H9 (cell line): ENCODE measurements around the gene TEAD2. TPM values are rescaled to one million over a fixed set of nuclear protein-coding genes. Genes with fewer than 3 reads are reported as not detected.

Experiments used
- DNase-seq: peaks from one replicate; pipeline ENCODE4 v3.0.0-alpha.2; 2017
- H2AFZ ChIP-seq: one replicate; pipeline ENCODE4 v1.6.1; 2013; ENCODE audit warnings: mild to moderate bottlenecking, low read length, control low read depth, moderate library complexity
- H2AK5ac ChIP-seq: 2 replicates; pipeline ENCODE4 v1.6.1; 2013; ENCODE audit warnings: low read length, control low read depth, mixed read lengths; ENCODE audit not compliant: insufficient read length
- H2BK120ac ChIP-seq: one replicate; pipeline ENCODE4 v1.6.1; 2013; ENCODE audit warnings: low read depth, mild to moderate bottlenecking, low read length, control low read depth, inconsistent platforms; ENCODE audit not compliant: poor library complexity, severe bottlenecking
- H2BK12ac ChIP-seq: 2 replicates; pipeline ENCODE4 v1.6.1; 2013; ENCODE audit warnings: low read length, control low read depth, mixed read lengths, low read depth; ENCODE audit not compliant: insufficient read length
- H2BK15ac ChIP-seq: 2 replicates; pipeline ENCODE4 v1.6.1; 2013; ENCODE audit warnings: low read depth, low read length, control low read depth
- H2BK20ac ChIP-seq: one replicate; pipeline ENCODE4 v1.6.1; 2013; ENCODE audit warnings: low read depth, mild to moderate bottlenecking, low read length, control low read depth, inconsistent platforms; ENCODE audit not compliant: poor library complexity, severe bottlenecking
- H2BK5ac ChIP-seq: 2 replicates; pipeline ENCODE4 v1.6.1; 2013; ENCODE audit warnings: low read length, control low read depth, mixed read lengths; ENCODE audit not compliant: insufficient read length
- H3K14ac ChIP-seq: 2 replicates; pipeline ENCODE4 v1.6.1; 2013; ENCODE audit warnings: low read length, control low read depth; ENCODE audit not compliant: insufficient read depth
- H3K18ac ChIP-seq: 2 replicates; pipeline ENCODE4 v1.6.1; 2013; ENCODE audit warnings: low read depth, mild to moderate bottlenecking, mixed read lengths, low read length, control low read depth; ENCODE audit not compliant: insufficient read length
- H3K23ac ChIP-seq: 2 replicates; pipeline ENCODE4 v1.6.1; 2013; ENCODE audit warnings: low read length, control low read depth, mixed read lengths, low read depth; ENCODE audit not compliant: insufficient read length
- H3K23me2 ChIP-seq: 2 replicates; pipeline ENCODE4 v1.6.1; 2013; ENCODE audit warnings: low read depth, mild to moderate bottlenecking, mixed read lengths, low read length, control low read depth; ENCODE audit not compliant: insufficient read length, poor library complexity, severe bottlenecking
- H3K27ac ChIP-seq: 2 replicates; pipeline ENCODE4 v1.5.1; 2013; ENCODE audit warnings: low read length, control low read depth, mixed read lengths, low read depth; ENCODE audit not compliant: insufficient read length
- H3K27me3 ChIP-seq: 2 replicates; pipeline ENCODE4 v1.6.1; 2013; ENCODE audit warnings: low read length, control low read depth, inconsistent platforms; ENCODE audit not compliant: insufficient read depth
- H3K4ac ChIP-seq: 2 replicates; pipeline ENCODE4 v1.6.1; 2013; ENCODE audit warnings: low read depth, mild to moderate bottlenecking, control low read depth, inconsistent platforms, low read length, moderate library complexity
- H3K4me1 ChIP-seq: 2 replicates; pipeline ENCODE4 v1.6.1; 2013; ENCODE audit warnings: low read length, control low read depth, inconsistent platforms; ENCODE audit not compliant: insufficient read depth
- H3K4me2 ChIP-seq: 2 replicates; pipeline ENCODE4 v1.6.1; 2013; ENCODE audit warnings: low read length, control low read depth, mixed read lengths; ENCODE audit not compliant: insufficient read length, insufficient read depth
- H3K56ac ChIP-seq: 2 replicates; pipeline ENCODE4 v1.6.1; 2013; ENCODE audit warnings: low read depth, mild to moderate bottlenecking, mixed read lengths, low read length, control low read depth; ENCODE audit not compliant: insufficient read length
- H3K79me1 ChIP-seq: 2 replicates; pipeline ENCODE4 v1.6.1; 2013; ENCODE audit warnings: low read depth, mild to moderate bottlenecking, moderate library complexity, low read length, control low read depth, inconsistent platforms; ENCODE audit not compliant: insufficient read depth, poor library complexity, severe bottlenecking
- H3K79me2 ChIP-seq: 2 replicates; pipeline ENCODE4 v1.6.1; 2013; ENCODE audit warnings: low read length, control low read depth, inconsistent platforms; ENCODE audit not compliant: insufficient read depth
- H3K9ac ChIP-seq: 2 replicates; pipeline ENCODE4 v1.6.1; 2013; ENCODE audit warnings: low read length, control low read depth, mixed read lengths; ENCODE audit not compliant: insufficient read length; ENCODE audit errors: extremely low read depth
- H3K9me3 ChIP-seq: one replicate; pipeline ENCODE4 v1.6.1; 2013; ENCODE audit warnings: low read depth, low read length, inconsistent platforms; ENCODE audit not compliant: control insufficient read depth
- H3T11ph ChIP-seq: one replicate; pipeline ENCODE4 v1.6.1; 2013; ENCODE audit warnings: mild to moderate bottlenecking, low read length, control low read depth, inconsistent platforms
- H4K20me1 ChIP-seq: one replicate; pipeline ENCODE4 v1.6.1; 2013; ENCODE audit not compliant: control insufficient read depth, insufficient read length, insufficient read depth
- H4K5ac ChIP-seq: 2 replicates; pipeline ENCODE4 v1.6.1; 2013; ENCODE audit warnings: low read depth, mild to moderate bottlenecking, mixed read lengths, low read length, control low read depth; ENCODE audit not compliant: insufficient read length
- H4K8ac ChIP-seq: replicated peaks from 2 replicates; pipeline ENCODE4 v1.6.1; 2013; ENCODE audit warnings: low read length, control low read depth, mixed read lengths, low read depth; ENCODE audit not compliant: insufficient read length
- H4K91ac ChIP-seq: 2 replicates; pipeline ENCODE4 v1.6.1; 2013; ENCODE audit warnings: low read depth, mild to moderate bottlenecking, moderate library complexity, mixed read lengths, low read length, control low read depth; ENCODE audit not compliant: insufficient read length
- H3K27ac Mint-ChIP-seq, 3 experiments: 2 replicates in 2 of 3; 3 replicates in 1 of 3; pipeline ENCODE4 v1.8.0; 2020 to 2021; ENCODE audit warnings: mixed read lengths in 3 of 3, mild to moderate bottlenecking in 1 of 3, moderate library complexity in 1 of 3
- H3K27me3 Mint-ChIP-seq: 2 replicates; pipeline ENCODE4 v1.8.0; 2021; ENCODE audit warnings: low read depth, mild to moderate bottlenecking, moderate library complexity, mixed read lengths
- H3K36me3 Mint-ChIP-seq, 3 experiments: 2 replicates in 2 of 3; 3 replicates in 1 of 3; pipeline ENCODE4 v1.8.0; 2020 to 2021; ENCODE audit warnings: low read depth in 3 of 3, mixed read lengths in 3 of 3; ENCODE audit not compliant: insufficient read depth in 1 of 3
- H3K4me1 Mint-ChIP-seq, 2 experiments: 2 replicates each; pipeline ENCODE4 v1.8.0; 2020; ENCODE audit warnings: mixed read lengths in 2 of 2
- H3K4me3 Mint-ChIP-seq, 2 experiments: 2 replicates in 1 of 2; 3 replicates in 1 of 2; pipeline ENCODE4 v1.8.0; 2020 to 2021; ENCODE audit warnings: mild to moderate bottlenecking in 2 of 2, mixed read lengths in 2 of 2, moderate library complexity in 1 of 2
- H3K9me3 Mint-ChIP-seq, 2 experiments: 2 replicates in 1 of 2; 3 replicates in 1 of 2; pipeline ENCODE4 v1.8.0; 2020; ENCODE audit warnings: mild to moderate bottlenecking in 2 of 2, mixed read lengths in 2 of 2, moderate library complexity in 1 of 2
- WGBS: extraction: QIAGEN DNeasy Blood & Tissue Kit; methylation state at CpG from one replicate; pipeline ENCODE4 v1.1.7; 2013; ENCODE audit warnings: missing lambda C conversion rate, low lambda C conversion rate, mixed read lengths; ENCODE audit not compliant: insufficient read length; ENCODE audit errors: extremely low coverage; 5-methylcytosine and 5-hydroxymethylcytosine counted together
- total RNA-seq: library from RNA; stranded (reverse); gene quantifications from 2 replicates; pipeline ENCODE4 v1.2.1, GENCODE V29; 2021
- TF ChIP-seq, protein P1 (sequence below): fragments of 200-600 bp; sonication (generic); conservative IDR thresholded peaks from 3 replicates; pipeline ENCODE4 v1.8.0; 2021; ENCODE audit warnings: antibody characterized with exemption, mild to moderate bottlenecking

Gene TEAD2
- total RNA-seq, 1 experiment from 2014 or later, result 126 TPM

DNA sequence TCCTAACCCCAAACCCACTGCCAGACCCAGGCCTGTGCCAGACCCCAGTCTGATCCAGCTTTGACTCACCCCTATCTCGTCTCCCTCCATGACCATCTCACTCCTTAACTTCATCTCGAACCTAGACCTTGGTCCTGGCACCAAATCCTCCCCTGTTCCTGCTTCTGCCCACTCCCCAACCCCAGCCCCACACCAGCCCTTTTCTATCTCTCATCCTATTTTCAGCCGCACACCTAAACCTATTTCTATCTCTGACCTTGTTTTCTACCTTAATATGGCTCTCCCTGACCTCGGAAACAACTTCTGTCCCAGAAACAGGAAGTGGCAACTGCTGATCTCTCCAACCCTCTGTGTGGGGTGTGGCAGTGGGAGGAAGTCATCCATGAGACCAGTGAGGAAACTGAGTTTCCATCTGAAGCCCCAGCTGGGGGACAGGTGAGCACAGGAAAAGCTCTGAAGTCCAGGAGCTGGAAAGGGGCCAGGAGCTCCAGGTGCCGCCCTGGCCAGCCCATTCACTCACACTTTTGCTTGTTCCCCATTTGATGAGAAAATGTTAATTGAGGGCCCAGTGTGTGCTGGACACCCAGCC is 47.3 kb upstream of the TEAD2 start:
- no CpG with 5 or more reads among the region's 5 CpGs for WGBS
- Histone ChIP-seq H3K4me1 (peaks cover 3% of the 10 kb centered on the region; the same call in 1 of the 2 replicates), H3K56ac (no peak overlapping the region), H3K23me2 (no peaks in the 10 kb centered on the region), H4K5ac (no peak overlapping the region), H4K8ac (no peak overlapping the region), H3K18ac (peak overlapping the region; percentile 14), H2AK5ac (no peak overlapping the region), H2BK15ac (no peak overlapping the region), H2AFZ (no peak overlapping the region), H3K79me2 (no peaks in the 10 kb centered on the region), H3T11ph (no peak overlapping the region), H4K20me1 (no peaks in the 10 kb centered on the region), H3K4me2 (no peak overlapping the region), H3K27ac (no peak overlapping the region), H3K9me3 (no peaks in the 10 kb centered on the region), H3K4ac (no peak overlapping the region), H2BK12ac (no peak overlapping the region), H3K9ac (no peak overlapping the region), H2BK5ac (no peak overlapping the region), H3K14ac (no peak overlapping the region), H2BK20ac (no peak overlapping the region), H3K27me3 (no peaks in the 10 kb centered on the region), H4K91ac (no peak overlapping the region), H3K23ac (no peak overlapping the region), H2BK120ac (no peak overlapping the region), H3K79me1 (no peaks in the 10 kb centered on the region)
- H3K9me3 Mint-ChIP-seq, result no peaks in the 10 kb centered on the region
- TF ChIP-seq, protein P1, sequence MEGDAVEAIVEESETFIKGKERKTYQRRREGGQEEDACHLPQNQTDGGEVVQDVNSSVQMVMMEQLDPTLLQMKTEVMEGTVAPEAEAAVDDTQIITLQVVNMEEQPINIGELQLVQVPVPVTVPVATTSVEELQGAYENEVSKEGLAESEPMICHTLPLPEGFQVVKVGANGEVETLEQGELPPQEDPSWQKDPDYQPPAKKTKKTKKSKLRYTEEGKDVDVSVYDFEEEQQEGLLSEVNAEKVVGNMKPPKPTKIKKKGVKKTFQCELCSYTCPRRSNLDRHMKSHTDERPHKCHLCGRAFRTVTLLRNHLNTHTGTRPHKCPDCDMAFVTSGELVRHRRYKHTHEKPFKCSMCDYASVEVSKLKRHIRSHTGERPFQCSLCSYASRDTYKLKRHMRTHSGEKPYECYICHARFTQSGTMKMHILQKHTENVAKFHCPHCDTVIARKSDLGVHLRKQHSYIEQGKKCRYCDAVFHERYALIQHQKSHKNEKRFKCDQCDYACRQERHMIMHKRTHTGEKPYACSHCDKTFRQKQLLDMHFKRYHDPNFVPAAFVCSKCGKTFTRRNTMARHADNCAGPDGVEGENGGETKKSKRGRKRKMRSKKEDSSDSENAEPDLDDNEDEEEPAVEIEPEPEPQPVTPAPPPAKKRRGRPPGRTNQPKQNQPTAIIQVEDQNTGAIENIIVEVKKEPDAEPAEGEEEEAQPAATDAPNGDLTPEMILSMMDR, result no peak
- H3K27me3 Mint-ChIP-seq, result peaks cover 11% of the 10 kb centered on the region
- H3K4me3 Mint-ChIP-seq, result peak overlapping the region in 1 of 2 experiments; percentile 25; a peak in 1 of 5 replicates
- peak overlapping the region in 1 of 3 experiments; percentile 70; a peak in 2 of 7 replicates for H3K27ac Mint-ChIP-seq
- no peak for DNase-seq
- H3K4me1 Mint-ChIP-seq, result peaks cover 33 to 35% of the 10 kb centered on the region in 2 experiments
- no peaks in the 10 kb centered on the region; a peak in 1 of 7 replicates for H3K36me3 Mint-ChIP-seq
